Fibroblast of villous mesenchyme (primary cell): ENCODE results near the gene NOD2. TPM values are rescaled to one million over a fixed set of nuclear protein-coding genes. Genes with fewer than 3 reads are reported as not detected.

Experiments used
- DNase-seq: peaks from one replicate; pipeline ENCODE4 v3.0.0-alpha.2; 2010; ENCODE audit warnings: low read depth
- H3K4me3 ChIP-seq: 2 replicates; pipeline ENCODE4 v1.5.1; 2011; ENCODE audit warnings: low read depth, mild to moderate bottlenecking, low read length
- CTCF ChIP-seq: IDR thresholded peaks from 2 replicates; pipeline ENCODE4 v1.5.1; 2012; ENCODE audit warnings: low read depth, mild to moderate bottlenecking, low read length; ENCODE audit not compliant: insufficient read depth
- total RNA-seq: library from RNA; depleted of rRNA; stranded (reverse); fragments of >200 nt; gene quantifications from 2 replicates; pipeline ENCODE4 v1.2.3, GENCODE V29; 2012

Gene NOD2
- total RNA-seq, 1 donor = not detected

GRCh38 chr16:50683689-50684374 is 9.6 kb upstream of the NOD2 start:
- no peak overlapping the region for H3K4me3 ChIP-seq
- no peak for TF ChIP-seq CTCF
- DNase-seq = no peak

- TF ChIP-seq CTCF = no peak
- DNase-seq = no peak
- no peak overlapping the region for H3K4me3 ChIP-seq
These were observed 8.5 kb upstream of the NOD2 start for GRCh38 chr16:50684823-50685461.

DNA sequence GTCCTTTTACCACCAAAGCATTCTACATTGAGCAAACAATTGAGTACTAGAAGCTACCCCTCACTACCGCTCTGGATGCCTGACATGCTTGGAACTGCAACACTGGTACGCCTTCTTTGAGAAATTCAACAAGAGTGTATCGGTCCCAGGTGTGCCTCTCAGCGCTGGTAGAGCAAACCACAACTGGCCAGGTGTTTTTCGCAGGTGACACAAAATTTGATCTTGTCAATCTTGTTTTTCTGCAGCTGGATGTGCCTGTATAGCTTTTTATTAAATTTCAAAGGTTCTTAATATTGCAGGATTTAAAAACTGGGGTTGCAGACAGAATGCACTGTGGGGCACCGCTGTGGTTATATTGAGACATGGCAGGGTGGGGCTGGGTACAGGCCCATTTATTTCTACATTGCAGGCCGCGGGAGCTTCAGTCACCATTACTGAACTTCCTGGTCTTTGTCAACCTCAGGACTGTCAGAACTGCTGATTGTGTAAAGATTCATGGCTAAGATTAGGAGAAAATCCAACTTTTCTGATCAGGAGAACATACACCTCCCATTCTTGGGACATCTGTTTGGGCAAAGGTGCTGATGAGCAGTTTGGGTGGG is 7.8 kb upstream of the NOD2 start:
- no peak for DNase-seq
- H3K4me3 ChIP-seq = no peak overlapping the region
- no peak for TF ChIP-seq CTCF

DNA sequence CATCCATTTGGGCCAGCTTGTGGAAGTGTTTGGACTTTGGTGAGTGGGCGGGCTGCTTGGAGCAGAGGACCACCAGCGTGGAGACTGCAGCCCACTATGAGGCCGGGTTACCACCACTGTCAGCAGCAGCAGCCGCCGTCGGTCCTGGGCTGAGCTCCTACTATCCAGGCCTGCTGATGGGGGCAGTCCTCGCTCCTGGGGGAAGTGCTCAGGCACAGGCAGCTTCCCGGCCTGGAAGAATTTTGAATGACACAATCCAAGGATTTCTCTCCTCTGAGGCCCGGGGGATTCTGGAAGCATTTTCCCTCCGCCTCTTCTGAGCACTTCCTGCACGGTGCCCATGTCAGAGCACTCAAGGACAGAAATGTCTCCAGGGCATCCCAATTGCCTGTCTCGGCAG is 5.3 kb upstream of the NOD2 start:
- no peak for DNase-seq
- no peak overlapping the region for H3K4me3 ChIP-seq
- TF ChIP-seq CTCF = no peak

GRCh38 chr16:50688867-50689266 is 4.5 kb upstream of the NOD2 start:
- DNase-seq = peak; percentile 7
- no peak overlapping the region for H3K4me3 ChIP-seq
- TF ChIP-seq CTCF = no peak

GRCh38 chr16:50690177-50690576 is 3.2 kb upstream of the NOD2 start:
- no peak for DNase-seq
- no peak overlapping the region for H3K4me3 ChIP-seq
- no peak for TF ChIP-seq CTCF
